Astrocyte (in vitro differentiated cells and primary cell): ENCODE measurements around the gene CELF2.

Experiments
- CTCF ChIP-seq: IDR thresholded peaks from 2 replicates; pipeline ENCODE4 v1.5.1; 2011; ENCODE audit warnings: low read depth, mild to moderate bottlenecking, inconsistent platforms, low read length, moderate library complexity; ENCODE audit not compliant: insufficient read depth
- EZH2 ChIP-seq: IDR thresholded peaks from 2 replicates; pipeline ENCODE4 v1.6.1; 2012; ENCODE audit warnings: mild to moderate bottlenecking, low read length, inconsistent platforms; ENCODE audit not compliant: insufficient read depth

DNA sequence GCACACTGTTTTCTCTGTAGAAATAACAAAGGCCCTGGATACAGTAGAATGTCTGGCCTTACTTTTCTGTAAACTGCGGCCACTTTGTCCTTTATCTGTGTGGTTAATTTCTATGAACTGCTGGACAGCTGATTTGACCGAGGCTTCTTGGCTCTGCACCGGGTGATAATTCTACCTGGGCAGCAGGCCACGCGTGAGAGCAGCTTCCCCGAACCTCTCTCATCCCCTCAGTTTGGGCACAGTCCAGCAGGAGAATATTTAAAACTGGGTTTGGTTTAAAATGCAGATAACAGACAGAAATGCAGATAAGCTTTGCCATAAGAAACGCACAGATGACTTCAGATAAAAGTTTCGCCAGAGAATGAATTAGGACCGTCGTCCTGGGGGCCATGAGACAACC is 81.0 kb downstream of the CELF2 start:
- TF ChIP-seq EZH2 (no peak), CTCF (no peak)
